HG02884 (cell line): ENCODE data around the gene NPAS3.

Experiments used
- ATAC-seq: cut with Tn5 transposase; IDR thresholded peaks from one replicate; pipeline ENCODE4 v1.9.1; 2021; ENCODE audit warnings: mild to moderate bottlenecking, moderate library complexity; ENCODE audit not compliant: unreplicated experiment

Gene NPAS3

GRCh38 chr14:33567731-33568130 is 629.1 kb downstream of the NPAS3 start:
- ATAC-seq, result no peak

GRCh38 chr14:33568935-33569579 is 630.4 kb downstream of the NPAS3 start:
- ATAC-seq, result no peak

GRCh38 chr14:33569821-33570687 is 631.4 kb downstream of the NPAS3 start:
- no peak for ATAC-seq

DNA sequence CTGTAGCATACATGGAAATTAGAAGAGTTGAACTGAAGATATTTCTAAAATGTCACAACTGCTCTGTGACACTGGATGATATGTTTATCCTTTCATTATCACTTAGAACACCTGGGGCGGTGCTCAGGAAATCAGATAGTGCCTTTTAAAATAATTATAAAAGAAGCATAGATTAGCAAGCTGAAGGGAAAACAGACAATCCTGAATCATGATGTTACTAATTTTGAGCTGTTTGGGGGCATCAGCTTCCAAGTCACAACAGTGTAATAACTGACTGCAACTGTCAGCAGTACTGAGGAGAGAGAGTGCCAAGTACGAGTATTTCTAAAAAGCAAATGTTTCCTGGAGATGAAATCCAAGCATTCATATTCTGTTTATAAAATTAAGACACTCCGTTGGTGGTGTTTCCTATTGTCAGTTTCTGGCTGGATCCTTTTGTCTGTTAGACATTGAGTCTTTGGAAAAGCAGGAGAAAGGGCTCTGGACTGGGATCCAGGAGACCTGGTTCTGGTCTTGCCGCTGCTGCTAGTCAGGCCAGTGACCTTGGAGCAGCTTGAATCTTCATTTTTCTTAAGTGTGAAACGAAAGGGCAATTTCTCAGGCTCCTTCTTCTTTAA is 632.1 kb downstream of the NPAS3 start:
- ATAC-seq, result no peak

- no peak for ATAC-seq
Observed at GRCh38 chr14:33573301-33573880, 634.7 kb downstream of the NPAS3 start.

GRCh38 chr14:33576014-33576413 is 637.3 kb downstream of the NPAS3 start:
- no peak for ATAC-seq

DNA sequence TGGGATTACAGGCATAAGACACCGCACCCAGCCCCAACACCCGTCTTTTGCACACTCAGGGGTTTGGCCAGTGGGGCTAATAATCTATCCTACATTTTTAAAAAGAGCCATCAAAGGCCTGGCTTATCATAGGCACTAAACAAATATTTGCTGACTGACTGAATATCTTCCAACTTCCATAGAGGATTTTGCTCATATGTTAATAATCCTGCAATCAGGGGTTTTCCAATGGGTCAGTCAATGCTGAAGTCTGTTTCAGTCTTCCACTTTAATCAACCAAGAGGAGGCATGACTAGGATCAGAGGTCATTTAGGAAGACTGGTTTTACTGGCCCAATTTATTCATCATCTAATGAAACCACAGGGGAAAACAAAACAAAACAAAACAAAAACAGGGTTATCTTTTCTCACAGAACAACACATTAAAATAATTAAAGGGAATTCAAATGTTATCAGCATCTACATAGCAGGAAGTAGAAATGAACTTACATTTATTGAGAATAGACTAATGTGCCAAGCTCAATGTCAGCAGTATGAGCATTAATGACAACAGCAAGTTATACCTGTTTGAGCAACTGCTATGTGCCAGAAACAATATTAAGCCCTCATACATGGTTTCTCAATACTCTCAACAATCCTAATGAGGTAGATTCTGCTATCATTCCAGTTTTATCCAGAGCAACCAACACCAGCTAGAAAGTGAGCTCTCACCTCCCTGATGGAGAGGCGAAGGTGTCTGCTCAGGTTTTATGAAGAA is 640.0 kb downstream of the NPAS3 start:
- no peak for ATAC-seq

DNA sequence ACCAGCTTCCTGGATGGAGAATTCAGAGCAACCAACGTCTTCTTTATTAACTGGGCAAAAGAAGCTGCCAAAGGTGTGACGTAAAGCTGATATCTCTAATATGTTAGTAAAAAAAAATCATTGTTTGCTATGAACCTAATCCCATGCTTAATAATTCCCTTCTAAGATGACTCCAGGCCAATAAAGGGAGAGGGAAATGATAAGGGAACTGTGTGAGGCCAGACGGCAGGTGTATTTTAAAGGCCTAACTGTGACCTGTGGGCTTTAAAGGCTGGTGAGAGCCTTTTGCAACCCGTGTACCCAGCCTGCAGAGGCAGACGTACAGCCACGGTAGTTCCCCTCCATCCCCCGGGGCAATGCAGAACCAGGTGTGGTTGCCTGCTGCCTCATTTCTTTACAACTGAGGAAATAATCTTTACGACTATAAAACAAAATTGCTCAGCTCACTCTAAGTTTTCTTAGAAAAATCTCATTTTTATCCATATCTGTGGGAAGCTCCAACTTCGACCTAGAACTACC is 641.6 kb downstream of the NPAS3 start:
- no peak for ATAC-seq

DNA sequence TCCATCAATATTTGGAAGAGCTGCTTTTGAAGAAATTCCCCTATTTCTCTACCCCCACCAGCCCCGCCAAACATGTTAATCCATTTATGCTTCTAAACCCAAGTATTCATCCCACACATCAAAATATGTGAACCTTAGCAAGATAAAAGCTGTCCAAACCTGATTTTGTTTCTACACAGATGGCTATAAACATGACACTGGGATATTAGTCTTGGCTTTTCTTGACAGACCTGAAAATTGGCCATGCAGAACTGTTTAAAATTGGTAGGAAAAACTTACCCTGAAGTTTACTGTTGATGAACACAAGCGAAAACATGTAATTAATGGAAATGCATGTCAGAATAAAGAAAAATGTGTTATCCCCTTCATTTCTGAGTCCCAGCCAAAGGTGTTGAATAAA is 642.2 kb downstream of the NPAS3 start:
- no peak for ATAC-seq

- no peak for ATAC-seq
Observed at GRCh38 chr14:33584697-33585096, 646.0 kb downstream of the NPAS3 start.

DNA sequence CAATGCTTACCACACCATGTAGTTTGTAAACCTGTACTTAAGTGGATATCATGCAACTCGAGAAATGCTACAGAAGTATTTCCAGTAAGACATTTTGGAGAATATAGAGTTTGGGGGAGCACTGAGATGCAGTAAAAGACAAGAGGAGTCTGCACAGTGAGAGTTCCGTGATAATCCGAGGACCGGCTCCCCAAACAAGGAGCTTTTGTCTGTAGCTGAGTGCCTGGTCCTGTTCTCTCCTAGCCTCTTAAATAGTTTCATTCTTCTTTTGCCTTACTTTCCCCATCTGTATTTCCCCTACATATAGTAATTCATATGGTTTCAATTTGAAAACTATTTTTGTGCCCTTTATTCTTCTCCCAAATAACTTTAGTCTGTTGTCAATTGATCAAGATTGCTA is 648.1 kb downstream of the NPAS3 start:
- ATAC-seq, result no peak

GRCh38 chr14:33587791-33588190 is 649.1 kb downstream of the NPAS3 start:
- ATAC-seq, result no peak

DNA sequence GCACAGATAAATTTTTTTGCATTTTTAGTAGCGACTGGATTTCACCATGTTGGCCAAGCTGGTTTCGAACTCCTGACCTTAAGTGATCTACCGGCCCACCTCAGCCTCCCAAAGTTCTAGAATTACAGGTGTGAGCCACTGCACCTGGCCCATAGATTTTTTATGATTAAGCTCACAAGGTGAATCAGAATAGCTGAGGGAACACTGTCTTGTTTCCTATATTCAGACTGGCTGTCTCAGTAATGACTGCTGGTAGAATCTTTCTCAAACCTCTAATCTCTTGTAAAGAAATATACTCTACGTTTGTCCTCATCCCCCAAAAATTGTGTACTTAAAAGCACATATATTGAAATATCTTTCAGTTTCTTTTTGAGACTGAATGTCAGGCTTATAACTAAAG is 650.1 kb downstream of the NPAS3 start:
- no peak for ATAC-seq

DNA sequence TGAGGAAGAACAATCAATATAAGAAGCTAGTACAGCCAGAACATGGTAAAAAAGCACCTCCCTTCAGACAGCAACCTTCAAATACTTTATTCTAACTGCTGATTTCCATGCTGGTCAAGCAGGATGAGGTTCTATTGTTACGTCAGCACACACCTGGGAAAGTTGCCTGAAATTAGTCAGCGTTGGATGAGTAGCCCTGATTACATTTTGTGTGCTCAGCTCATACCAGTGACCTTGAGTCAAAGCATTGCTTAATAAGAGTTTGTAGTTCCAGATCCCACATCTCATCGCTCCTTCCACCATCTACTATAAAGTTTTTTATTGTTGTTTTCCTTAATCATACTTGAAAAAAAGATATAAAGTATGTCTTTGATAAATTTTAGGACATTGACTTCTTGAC is 650.7 kb downstream of the NPAS3 start:
- no peak for ATAC-seq

- ATAC-seq, result no peak
Observed at GRCh38 chr14:33590891-33591630, 652.4 kb downstream of the NPAS3 start.

- no peak for ATAC-seq
Observed at GRCh38 chr14:33592297-33592696, 653.6 kb downstream of the NPAS3 start.

DNA sequence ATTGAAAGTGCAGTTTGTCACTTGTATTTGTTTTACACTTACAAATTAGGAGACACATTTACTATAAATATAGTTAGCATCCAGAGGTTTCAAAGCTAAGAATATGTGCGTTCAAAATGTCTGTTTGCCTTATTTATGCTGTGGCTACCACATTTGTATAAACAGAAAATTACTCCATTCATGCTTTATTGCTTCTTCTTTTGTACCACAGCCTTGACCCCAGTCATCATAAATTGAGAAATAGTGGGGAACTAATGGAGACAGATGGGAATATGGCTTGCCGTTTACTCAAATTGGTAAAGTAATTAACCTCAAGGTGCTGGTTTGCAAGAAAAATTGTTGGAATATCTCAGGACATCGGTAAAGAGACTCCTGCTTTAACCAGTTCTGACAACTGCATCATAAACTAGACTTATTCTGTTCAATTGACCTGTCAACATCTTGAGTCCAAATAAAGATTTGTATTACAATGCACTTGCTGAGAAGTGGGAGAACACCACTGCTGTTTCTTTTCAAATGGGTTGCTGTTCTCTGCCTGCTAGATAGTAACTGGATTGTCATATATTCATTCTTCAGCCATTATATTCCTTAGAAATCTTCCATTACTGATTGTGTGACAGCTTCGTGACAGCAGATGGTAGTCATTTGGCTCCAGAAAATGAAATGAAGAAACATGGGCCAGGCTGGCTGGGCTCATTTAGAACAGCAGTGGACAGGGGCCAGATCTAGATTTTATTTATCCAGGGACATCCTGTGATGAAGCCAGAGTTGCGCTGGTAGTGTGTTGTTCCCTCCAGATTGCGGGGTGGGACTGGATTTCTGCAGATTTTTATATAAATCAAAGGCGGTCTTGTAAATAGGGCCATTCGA is 657.8 kb downstream of the NPAS3 start:
- no peak for ATAC-seq

DNA sequence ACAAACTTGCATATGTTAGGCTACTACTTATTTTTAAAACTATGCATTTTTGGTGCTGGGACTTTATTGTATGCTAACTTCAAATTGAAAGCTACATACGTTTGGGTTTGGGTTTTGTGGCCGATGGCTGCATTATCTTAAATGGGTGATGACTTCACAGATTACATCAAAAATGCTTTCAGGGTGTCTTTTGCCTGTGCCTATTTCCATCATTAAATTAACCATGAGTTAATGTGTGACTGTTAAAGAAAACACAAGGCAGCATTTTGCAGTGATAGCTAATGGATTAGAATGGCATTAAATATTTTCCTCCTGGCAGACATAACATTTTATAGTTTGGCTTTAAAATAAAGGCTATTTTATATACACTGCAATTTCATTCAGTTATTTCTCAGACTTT is 659.9 kb downstream of the NPAS3 start:
- ATAC-seq, result no peak

- ATAC-seq, result no peak
Observed at GRCh38 chr14:33602396-33602795, 663.7 kb downstream of the NPAS3 start.
